Activated CD8-positive, alpha-beta T cell treated with anti-CD3 and anti-CD28 coated beads, Interleukin-2, amount 10 ng/mL, durations not matched to agents 7 days and 5 days (primary cell): ENCODE measurements around the gene DHRS3. TPM values are rescaled to one million over a fixed set of nuclear protein-coding genes. Genes with fewer than 3 reads are reported as not detected.
A peak's percentile ranks its signal among the peaks of the same experiment; 100 is the strongest.

Experiments
- ATAC-seq: fragments of 150-1000 bp; cut with Tn5 transposase; one replicate; pipeline ENCODE4 v1.10.0; 2021; ENCODE audit warnings: moderate library complexity
- CTCF ChIA-PET: fragments of 350-600 bp; sonication (Branson Sonifier 250); formaldehyde crosslinking; loops from one replicate; lab custom pipeline; 2021; ENCODE audit warnings: antibody characterized with exemption; lab: Charles Lee
- POLR2A ChIA-PET: fragments of 350-600 bp; sonication (Branson Sonifier 250); formaldehyde crosslinking; loops from one replicate; lab custom pipeline; 2021; ENCODE audit warnings: antibody characterized with exemption; lab: Charles Lee
- DNase-seq: peaks from one replicate; pipeline ENCODE4 v3.0.0-alpha.2; 2020
- H3K27ac Mint-ChIP-seq: one replicate; pipeline ENCODE4 v1.8.0; 2021; ENCODE audit warnings: mild to moderate bottlenecking, mixed read lengths
- H3K27me3 Mint-ChIP-seq: one replicate; pipeline ENCODE4 v1.8.0; 2021; ENCODE audit warnings: low read depth, mixed read lengths
- H3K36me3 Mint-ChIP-seq: one replicate; pipeline ENCODE4 v1.8.0; 2021; ENCODE audit warnings: low read depth, mixed read lengths
- H3K4me1 Mint-ChIP-seq: one replicate; pipeline ENCODE4 v1.8.0; 2021; ENCODE audit warnings: low read depth, mixed read lengths
- H3K4me3 Mint-ChIP-seq: one replicate; pipeline ENCODE4 v1.8.0; 2021; ENCODE audit warnings: mild to moderate bottlenecking, mixed read lengths
- H3K9me3 Mint-ChIP-seq: one replicate; pipeline ENCODE4 v1.8.0; 2022; ENCODE audit warnings: mixed read lengths; ENCODE audit not compliant: insufficient read depth
- total RNA-seq, 2 experiments: library from RNA; stranded (reverse); gene quantifications; one replicate each; pipeline ENCODE4 v1.2.3, GENCODE V29; 2021

Gene DHRS3
- total RNA-seq, 2 experiments from 2014 or later: 86.8 to 89.5 TPM

DNA sequence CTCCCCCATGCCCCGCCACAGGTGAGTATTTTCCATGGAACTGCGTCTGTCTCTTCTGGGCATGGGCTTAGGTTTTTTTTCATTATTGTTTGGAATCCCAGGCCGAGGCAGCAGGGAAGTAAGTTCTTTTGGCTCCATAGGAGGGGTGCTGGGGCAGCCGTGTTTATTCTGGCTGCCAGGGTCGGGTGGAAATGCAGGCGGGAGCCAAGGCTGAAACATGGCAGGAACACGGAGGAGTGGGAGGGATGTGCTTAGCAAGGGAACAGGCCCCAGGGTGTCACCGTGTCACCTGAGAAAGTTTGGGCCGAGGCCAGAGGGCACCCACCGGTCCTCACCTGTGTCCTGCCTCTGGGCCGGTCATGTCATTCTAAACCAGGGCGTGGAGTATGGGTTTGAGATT is 4.5 kb upstream of the DHRS3 start:
- no peak for DNase-seq
- ATAC-seq: no peak
- CTCF ChIA-PET: interaction anchor here (1.5 to 7.6 kb wide), 4 partner anchors 20 to 350 kb away, joined by 4 to 103 read pairs (median 41); no protein-coding TSS in a partner anchor
- POLR2A ChIA-PET: no interaction called here
- no peaks in the 10 kb centered on the region for H3K27me3 Mint-ChIP-seq
- H3K4me3 Mint-ChIP-seq: no peak overlapping the region
- H3K36me3 Mint-ChIP-seq: peaks cover 7% of the 10 kb centered on the region
- H3K27ac Mint-ChIP-seq: no peak overlapping the region
- H3K9me3 Mint-ChIP-seq: no peaks in the 10 kb centered on the region
- H3K4me1 Mint-ChIP-seq: peaks cover 43% of the 10 kb centered on the region

DNA sequence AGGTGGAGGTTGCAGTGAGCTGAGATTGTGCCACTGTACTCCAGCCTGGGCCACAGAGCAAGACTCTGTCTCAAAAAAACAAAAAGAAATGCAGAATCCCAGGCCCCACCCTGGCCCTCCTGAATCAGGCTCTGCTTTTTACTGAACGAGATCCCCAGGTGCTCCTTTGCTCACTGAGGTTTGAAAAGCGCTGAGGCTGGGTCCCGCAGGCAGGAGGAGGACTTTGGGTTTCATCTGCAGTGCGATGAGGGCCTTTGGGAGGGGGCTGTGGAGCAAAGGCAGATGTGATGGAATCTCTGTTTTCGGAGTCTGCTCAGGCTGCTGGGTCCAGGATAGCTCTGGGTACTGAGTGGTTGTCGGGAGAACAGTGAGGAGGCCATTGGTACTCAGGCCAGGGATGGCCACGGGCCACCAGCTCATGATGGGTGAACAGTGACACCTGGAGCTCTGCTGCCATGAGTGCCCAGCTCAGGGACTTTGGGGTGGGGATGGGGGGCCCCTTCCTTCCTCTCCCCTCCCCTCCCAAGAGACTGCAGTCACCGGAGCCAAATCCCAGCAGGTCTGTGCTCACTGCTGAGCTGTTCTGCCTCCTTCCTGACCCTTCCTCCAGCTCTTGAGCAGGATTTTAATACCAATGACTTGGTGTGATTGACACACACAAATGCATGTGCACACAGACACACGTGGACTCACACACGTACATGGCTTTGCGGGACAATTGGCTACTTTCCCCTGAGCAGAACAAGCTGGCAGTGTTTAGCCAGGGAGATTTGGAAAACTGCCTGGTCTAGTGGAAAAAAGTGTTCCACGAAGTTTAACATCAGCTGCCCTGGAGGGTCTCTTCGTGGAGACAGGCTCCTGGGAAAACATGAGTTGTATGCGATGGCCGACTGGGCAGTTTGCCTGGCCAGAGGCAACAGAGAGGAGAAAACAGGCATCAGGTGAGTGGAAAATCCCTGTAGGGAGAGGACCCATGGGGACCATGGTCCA is 3.6 kb upstream of the DHRS3 start:
- no peak for DNase-seq
- H3K27ac Mint-ChIP-seq: no peak overlapping the region
- H3K36me3 Mint-ChIP-seq: peaks cover 12% of the 10 kb centered on the region
- no peak overlapping the region for H3K4me3 Mint-ChIP-seq
- H3K4me1 Mint-ChIP-seq: peaks cover 37% of the 10 kb centered on the region
- H3K9me3 Mint-ChIP-seq: no peaks in the 10 kb centered on the region
- CTCF ChIA-PET: interaction anchor here (1.1 to 7.6 kb wide), 13 partner anchors 9 to 497 kb away, joined by 4 to 103 read pairs (median 20); no protein-coding TSS in a partner anchor
- no peak for ATAC-seq
- H3K27me3 Mint-ChIP-seq: no peaks in the 10 kb centered on the region
- POLR2A ChIA-PET: no interaction called here

DNA sequence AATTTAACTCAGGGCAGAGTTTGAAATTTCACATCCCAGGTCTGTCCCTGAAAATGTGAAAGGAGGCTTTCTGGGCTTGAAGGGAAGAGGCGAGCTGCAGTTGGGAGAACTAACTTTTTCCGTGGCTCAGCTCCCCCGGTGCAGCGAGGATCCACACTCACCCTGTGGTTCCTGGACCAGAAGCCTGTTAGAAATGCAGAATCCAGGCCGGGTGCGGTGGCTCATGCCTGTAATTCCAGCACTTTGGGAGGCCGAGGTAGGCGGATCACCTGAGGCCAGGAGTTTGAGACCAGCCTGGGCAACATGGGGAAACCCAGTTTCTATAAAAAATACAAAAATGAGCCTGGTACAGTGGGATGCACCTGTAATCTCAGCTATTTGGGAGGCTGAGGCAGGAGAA is 2.9 kb upstream of the DHRS3 start:
- CTCF ChIA-PET: interaction anchor here (0.7 to 7.6 kb wide), 23 partner anchors 10 to 496 kb away, joined by 3 to 103 read pairs (median 8); no protein-coding TSS in a partner anchor
- peaks cover 18% of the 10 kb centered on the region for H3K36me3 Mint-ChIP-seq
- ATAC-seq (no peak), DNase-seq (no peak)
- H3K27me3 Mint-ChIP-seq: no peaks in the 10 kb centered on the region
- H3K27ac Mint-ChIP-seq: peak overlapping the region; percentile 83
- H3K4me1 Mint-ChIP-seq: peaks cover 37% of the 10 kb centered on the region
- POLR2A ChIA-PET: interaction anchor here (0.6 to 1.2 kb wide), 4 partner anchors 110 to 984 kb away, joined by 3 to 4 read pairs (median 3); no protein-coding TSS in a partner anchor
- no peaks in the 10 kb centered on the region for H3K9me3 Mint-ChIP-seq
- H3K4me3 Mint-ChIP-seq: peak overlapping the region; percentile 99

DNA sequence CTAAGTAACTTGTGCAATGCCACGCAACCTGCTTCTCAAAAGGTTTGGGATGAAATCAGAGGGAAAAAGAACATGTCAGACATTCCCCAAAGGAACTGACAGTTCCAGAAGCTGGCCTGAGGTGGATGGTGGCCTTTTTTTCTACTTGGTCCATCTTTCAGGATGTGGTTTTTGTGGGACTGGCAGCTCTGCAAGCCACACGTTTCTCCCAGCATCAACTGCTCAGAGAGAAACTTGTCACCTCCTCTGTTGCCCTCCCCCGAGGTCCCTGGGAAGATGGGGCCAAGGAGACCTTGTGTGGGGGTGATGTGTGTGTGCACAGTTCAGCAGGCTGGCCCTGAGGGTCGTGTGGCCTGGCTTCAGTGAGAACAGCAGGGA is 2.5 kb upstream of the DHRS3 start:
- POLR2A ChIA-PET: interaction anchor here (0.6 to 1.2 kb wide), 4 partner anchors 109 to 983 kb away, joined by 3 to 4 read pairs (median 3); no protein-coding TSS in a partner anchor
- no peak for ATAC-seq
- CTCF ChIA-PET: interaction anchor here (0.7 to 7.6 kb wide), 26 partner anchors 10 to 376 kb away, joined by 3 to 103 read pairs (median 6); no protein-coding TSS in a partner anchor
- no peaks in the 10 kb centered on the region for H3K9me3 Mint-ChIP-seq
- H3K4me1 Mint-ChIP-seq: peaks cover 41% of the 10 kb centered on the region
- peak; percentile 72 for DNase-seq
- peak overlapping the region; percentile 99 for H3K4me3 Mint-ChIP-seq
- no peaks in the 10 kb centered on the region for H3K27me3 Mint-ChIP-seq
- peak overlapping the region; percentile 83 for H3K27ac Mint-ChIP-seq
- peaks cover 23% of the 10 kb centered on the region for H3K36me3 Mint-ChIP-seq

DNA sequence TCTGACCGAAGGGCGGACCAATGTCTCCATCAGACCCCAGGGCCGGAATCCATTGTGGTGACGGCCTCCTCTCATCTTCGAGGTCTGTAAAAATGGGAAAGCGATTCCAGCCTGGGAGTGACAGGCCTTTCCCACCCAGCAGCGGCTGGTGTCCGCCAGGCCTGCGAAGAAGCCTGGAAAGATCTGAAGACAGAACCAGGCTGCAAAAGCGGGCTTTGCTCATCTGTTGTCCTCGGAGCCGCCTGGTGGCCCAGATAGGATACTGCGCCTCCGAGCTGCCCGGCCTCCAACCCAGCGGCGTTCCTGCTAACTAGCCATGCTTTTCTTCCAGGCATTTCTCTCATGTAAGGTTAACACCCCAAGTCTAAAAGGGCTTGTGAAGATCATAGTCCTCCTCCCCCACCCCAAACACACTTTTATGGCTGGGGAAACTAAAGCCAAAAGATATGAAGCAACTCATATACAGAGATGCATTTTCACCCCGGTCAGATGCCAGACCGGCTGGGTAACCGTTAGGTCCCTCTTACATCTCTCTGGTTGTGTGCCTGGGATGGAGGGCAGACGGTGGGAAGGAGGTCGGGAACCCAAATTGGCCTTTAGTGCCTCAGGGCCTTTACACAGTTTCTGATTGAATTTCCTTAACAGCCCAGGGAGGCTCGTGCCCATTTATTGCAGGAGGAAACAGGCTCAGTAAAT is 1.9 kb upstream of the DHRS3 start:
- H3K27me3 Mint-ChIP-seq: no peaks in the 10 kb centered on the region
- peaks cover 28% of the 10 kb centered on the region for H3K36me3 Mint-ChIP-seq
- peak; percentile 86 for DNase-seq
- no peaks in the 10 kb centered on the region for H3K9me3 Mint-ChIP-seq
- peak; percentile 41 for ATAC-seq
- peaks cover 46% of the 10 kb centered on the region for H3K4me1 Mint-ChIP-seq
- peak overlapping the region; percentile 83 for H3K27ac Mint-ChIP-seq
- H3K4me3 Mint-ChIP-seq: peak overlapping the region; percentile 99
- ChIA-PET CTCF (interaction anchor here (0.7 to 7.6 kb wide), 32 partner anchors 11 to 495 kb away, joined by 3 to 103 read pairs (median 6); no protein-coding TSS in a partner anchor), POLR2A (interaction anchor here (0.6 to 4.8 kb wide), 7 partner anchors 69 to 274 kb away, joined by 3 to 55 read pairs (median 3); no protein-coding TSS in a partner anchor)

DNA sequence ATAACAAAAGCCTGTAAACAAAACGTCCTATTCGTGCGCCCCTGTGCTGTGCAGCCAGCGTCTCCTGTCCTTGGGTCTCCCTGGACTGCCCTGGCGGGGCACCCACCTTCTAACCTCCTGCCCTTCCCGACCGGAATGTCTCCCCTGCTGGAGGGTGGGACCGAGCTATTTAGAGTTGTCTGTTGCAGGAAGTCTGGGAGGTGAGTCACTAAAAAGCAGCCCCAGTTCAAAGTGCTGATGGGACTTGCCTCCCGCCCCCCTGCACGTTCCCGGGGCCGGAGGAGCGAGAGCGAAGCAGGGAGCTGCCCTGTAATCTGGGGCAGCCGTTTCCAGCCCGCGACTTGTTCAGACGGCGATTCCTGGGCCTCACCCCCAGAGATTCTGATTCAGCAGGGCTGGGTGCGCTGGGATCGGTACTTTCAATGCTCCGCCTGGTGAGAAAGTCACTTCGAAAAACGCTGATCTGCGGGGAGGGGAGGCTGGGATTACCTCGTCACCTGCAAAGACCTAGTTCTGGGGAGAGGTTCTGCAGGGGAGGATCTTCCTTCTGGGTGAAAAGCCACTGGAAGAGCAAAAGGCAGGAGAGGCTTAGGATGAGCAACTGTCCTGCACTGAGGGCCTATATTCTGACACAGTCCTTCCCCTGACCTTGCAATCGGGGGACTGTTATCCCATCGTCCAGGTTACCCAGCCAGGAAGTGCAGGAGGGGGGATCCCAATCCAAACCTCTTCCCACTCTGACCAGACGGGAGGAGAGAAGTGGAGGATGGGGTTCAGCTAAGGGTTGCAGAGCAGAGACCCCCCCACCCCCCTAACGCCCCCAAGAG is 1.2 kb upstream of the DHRS3 start:
- ChIA-PET POLR2A (interaction anchor here (0.6 to 4.8 kb wide), 23 partner anchors 10 to 711 kb away, joined by 3 to 55 read pairs (median 5); no protein-coding TSS in a partner anchor), CTCF (interaction anchor here (0.7 to 7.6 kb wide), 36 partner anchors 12 to 495 kb away, joined by 3 to 103 read pairs (median 6); no protein-coding TSS in a partner anchor)
- no peaks in the 10 kb centered on the region for H3K9me3 Mint-ChIP-seq
- H3K27me3 Mint-ChIP-seq: no peaks in the 10 kb centered on the region
- peak; percentile 26 for ATAC-seq
- peak overlapping the region; percentile 99 for H3K4me3 Mint-ChIP-seq
- peaks cover 35% of the 10 kb centered on the region for H3K36me3 Mint-ChIP-seq
- H3K4me1 Mint-ChIP-seq: peaks cover 54% of the 10 kb centered on the region
- peak overlapping the region; percentile 99 for H3K27ac Mint-ChIP-seq
- DNase-seq: peak; percentile 73

DNA sequence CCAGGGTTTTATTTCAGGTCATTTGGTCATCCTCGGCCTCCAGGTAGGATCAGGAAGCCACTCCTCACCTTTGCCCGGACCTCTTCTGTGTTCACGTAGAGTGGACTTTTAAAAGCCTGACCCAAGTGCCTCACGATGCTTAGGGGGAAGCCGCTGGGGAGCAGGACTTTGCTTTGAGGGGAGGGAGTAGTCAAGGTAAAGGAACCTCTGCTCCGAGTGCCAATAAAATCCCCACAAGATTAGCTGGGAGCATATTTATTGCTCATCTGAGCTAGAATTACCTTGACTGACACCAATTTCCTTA is 603 bp upstream of the DHRS3 start:
- peak overlapping the region; percentile 99 for H3K27ac Mint-ChIP-seq
- POLR2A ChIA-PET: interaction anchor here (0.5 to 4.8 kb wide), 20 partner anchors 11 to 710 kb away, joined by 3 to 55 read pairs (median 6); no protein-coding TSS in a partner anchor
- peaks cover 39% of the 10 kb centered on the region for H3K36me3 Mint-ChIP-seq
- peaks cover 59% of the 10 kb centered on the region for H3K4me1 Mint-ChIP-seq
- ATAC-seq: peak; percentile 1
- no peaks in the 10 kb centered on the region for H3K27me3 Mint-ChIP-seq
- no peaks in the 10 kb centered on the region for H3K9me3 Mint-ChIP-seq
- CTCF ChIA-PET: interaction anchor here (0.7 to 7.6 kb wide), 31 partner anchors 12 to 494 kb away, joined by 3 to 103 read pairs (median 8); no protein-coding TSS in a partner anchor
- DNase-seq: no peak
- H3K4me3 Mint-ChIP-seq: peak overlapping the region; percentile 99

DNA sequence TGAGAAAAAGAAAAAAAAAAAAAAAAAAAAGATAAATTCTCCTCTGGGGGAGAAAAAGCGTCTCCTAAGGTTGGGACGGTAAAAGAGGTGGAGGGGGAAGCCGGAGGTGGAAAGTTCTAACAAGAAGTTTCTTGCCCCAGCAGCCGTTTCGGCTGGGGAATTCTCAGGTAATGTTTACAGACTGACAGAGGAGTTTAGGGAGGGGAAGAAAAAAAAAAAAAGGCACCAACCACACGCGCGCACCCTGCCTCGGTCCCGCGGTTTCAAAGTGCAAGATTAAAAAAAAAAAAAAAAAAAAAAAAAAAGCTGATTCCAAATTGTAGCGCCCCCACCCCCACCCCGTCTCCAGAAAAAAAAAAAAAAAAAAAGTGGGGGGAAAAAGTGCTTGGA is 504 bp downstream of the DHRS3 start:
- Mint-ChIP-seq H3K4me3 (peak overlapping the region; percentile 99), H3K4me1 (peaks cover 68% of the 10 kb centered on the region), H3K27me3 (no peaks in the 10 kb centered on the region), H3K9me3 (no peaks in the 10 kb centered on the region), H3K27ac (peak overlapping the region; percentile 99), H3K36me3 (peaks cover 51% of the 10 kb centered on the region)
- peak; percentile 53 for DNase-seq
- ATAC-seq: no peak
- CTCF ChIA-PET: interaction anchor here (0.9 to 7.6 kb wide), 11 partner anchors 15 to 493 kb away, joined by 3 to 103 read pairs (median 12); no protein-coding TSS in a partner anchor
- POLR2A ChIA-PET: interaction anchor here (0.6 to 4.8 kb wide), 19 partner anchors 10 to 1116 kb away, joined by 3 to 55 read pairs (median 5); no protein-coding TSS in a partner anchor

DNA sequence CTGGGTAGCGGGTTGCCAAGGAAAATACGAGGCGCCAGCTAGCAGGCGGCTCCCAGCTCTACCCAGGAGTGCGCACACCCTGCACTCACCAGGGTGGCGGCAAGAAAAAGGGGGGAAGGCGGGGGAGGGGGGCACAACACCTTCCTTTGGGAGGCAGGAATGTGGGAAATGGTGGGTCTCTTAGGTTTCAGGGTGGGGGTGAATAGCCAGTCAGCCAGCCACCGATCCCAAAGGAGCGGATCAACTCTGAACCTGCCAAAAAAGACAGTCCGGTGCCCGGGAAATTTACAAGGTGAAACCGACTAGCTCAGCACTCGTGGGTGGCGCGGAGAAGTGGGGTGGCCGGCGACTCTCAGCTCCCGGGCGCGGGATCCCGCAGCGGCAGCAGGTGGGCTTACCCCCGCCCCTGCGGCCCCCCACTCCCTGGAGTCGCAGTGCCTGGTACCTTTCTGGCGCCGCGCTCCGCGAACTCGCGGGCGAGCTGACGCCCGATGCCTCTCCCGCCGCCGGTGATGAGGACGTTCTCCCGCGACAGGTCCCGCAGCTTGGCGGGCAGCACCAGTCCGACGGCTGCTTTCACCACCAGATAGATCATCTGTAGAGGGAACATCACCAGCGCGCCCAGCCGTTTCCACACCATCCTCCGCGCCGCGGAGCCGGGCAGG is 1.2 kb downstream of the DHRS3 start:
- H3K4me3 Mint-ChIP-seq: peak overlapping the region; percentile 99
- peak overlapping the region; percentile 99 for H3K27ac Mint-ChIP-seq
- H3K4me1 Mint-ChIP-seq: peaks cover 67% of the 10 kb centered on the region
- no peaks in the 10 kb centered on the region for H3K27me3 Mint-ChIP-seq
- no peaks in the 10 kb centered on the region for H3K9me3 Mint-ChIP-seq
- ChIA-PET POLR2A (interaction anchor here (0.9 to 4.8 kb wide), 12 partner anchors 9 to 709 kb away, joined by 3 to 55 read pairs (median 4); no protein-coding TSS in a partner anchor), CTCF (interaction anchor here (0.8 to 7.6 kb wide), 10 partner anchors 14 to 492 kb away, joined by 3 to 103 read pairs (median 4); no protein-coding TSS in a partner anchor)
- peaks cover 53% of the 10 kb centered on the region for H3K36me3 Mint-ChIP-seq
- ATAC-seq: no peak
- DNase-seq: peak; percentile 56
